ENCODE measurements around the gene ZNF784.
A peak's percentile ranks its signal among the peaks of the same experiment; 100 is the strongest.

Gene ZNF784

DNA sequence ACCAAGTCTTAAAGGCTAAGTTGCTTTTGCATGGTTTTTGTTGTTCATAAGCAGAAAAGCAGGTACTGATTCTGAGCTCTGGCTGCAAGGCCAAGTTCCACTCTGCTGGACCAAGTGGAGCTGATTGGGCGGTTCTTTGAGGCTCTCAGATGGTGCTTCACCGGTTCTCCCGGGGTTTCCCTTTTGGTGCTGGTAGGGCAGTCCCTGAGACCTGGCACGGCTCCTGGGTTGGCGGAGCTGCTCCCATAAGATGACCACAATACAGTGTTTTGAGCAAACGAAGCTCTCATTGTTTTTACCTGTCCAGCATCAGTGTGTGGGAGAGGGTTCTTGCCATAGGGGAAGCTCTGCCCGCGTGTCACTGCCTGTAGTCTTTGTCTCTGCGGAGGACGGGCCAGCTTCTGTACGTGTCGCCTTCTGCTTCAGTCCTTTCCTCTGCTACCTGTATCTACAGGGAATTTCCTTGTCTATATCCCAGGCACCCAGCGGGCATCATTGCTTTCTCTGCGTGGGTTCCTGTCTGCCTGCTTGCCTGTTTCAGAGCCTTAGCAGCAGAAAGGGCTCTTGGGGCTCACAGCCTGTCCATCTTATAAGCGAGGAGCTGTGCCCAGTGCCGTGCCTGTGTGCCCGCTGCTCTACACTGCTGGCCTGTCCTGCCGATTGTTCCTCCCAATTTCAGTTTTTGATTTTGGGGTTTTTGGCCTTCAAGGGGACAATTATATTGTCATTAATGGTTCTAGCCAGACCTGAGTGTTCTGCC, 32.8 kb upstream of the ZNF784 start:
- DNase-seq (ENCODE audit: low read depth, low spot score): no peak

DNA sequence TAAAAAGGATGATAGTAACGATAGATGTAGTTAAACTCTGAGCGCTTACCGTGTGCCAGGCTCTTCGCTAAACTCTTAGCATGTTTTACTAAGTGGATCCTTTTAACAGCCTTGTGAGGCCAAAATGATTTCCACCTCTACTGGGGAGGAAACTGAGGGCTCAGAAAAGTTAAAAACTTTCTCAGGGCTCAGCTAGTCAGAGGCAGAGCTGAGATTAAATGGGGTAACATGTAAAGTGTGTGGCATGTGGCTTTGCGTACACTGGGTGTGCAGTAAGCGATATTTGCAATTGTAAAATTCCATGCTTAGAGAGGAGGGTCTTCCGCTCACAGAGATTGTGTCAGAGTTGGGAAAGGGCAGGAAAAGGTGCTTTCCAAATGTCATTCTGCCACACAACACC, 32.2 kb upstream of the ZNF784 start:
- DNase-seq (ENCODE audit: low read depth, low spot score): no peak

DNA sequence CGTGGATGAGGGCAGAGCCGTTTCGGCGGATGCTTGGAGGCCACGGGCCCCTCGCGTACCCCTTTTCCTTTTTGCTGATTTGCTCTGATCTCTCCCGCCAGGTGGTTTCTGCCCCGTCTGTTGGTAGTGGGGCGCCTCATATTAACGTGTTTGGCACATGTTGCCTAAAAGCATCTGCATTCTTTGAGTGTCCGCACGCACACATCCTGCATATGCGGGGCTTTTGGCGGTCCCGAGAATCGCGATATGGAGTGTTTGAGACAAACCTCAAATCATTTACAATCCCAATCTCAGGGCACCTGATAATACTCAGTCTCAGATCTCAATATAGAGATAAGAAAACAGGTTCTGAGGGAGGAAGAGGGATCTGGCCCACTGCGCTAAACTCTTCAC, 31.3 kb upstream of the ZNF784 start:
- no peak for DNase-seq (ENCODE audit: low read depth, low spot score)

DNA sequence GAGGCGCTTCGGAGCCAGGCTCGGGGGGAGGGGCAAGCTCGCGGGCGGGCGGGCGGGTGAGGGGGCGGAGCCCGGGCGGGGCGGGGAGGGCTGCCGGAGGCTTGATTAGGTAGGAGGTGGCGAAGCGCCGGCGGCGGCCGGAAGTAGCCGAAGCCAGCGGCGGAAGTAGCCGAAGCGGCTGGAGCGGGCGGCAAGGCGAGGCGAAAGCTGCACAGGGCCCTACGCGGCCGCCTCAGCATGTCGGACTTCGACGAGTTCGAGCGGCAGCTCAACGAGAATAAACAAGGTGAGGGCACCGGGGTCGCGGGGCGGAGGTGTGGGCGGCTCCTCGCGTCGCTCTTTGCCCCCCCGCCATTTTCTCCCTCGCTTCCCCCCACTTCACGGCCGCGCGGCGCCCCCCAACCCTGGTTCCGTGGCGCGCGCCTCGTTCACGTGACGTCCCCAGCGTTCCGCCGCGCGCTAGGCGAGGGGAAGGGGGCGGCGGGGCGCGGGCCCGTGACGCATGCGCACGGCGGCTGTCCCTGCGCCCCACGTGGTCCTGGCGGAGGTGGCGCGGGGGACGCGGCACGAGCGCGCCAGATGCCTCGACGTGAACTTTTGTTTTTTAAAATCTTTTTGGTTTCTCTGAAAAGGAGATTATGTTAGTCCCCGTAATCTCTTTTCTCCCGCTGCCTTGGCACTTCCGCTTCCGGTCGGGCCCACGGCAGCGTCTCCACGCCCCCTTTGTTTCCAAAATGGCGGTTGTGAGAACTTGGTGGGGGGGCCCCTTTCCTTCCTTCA, 30.7 kb upstream of the ZNF784 start, which contains the start of gene U2AF2:
Gene U2AF2, plus strand, starts transcription at position 168 of the 780 bp plus-strand sequence. Its CDS starts 70 bp downstream, at position 238.
- no peak for DNase-seq (ENCODE audit: low read depth, low spot score)

DNA sequence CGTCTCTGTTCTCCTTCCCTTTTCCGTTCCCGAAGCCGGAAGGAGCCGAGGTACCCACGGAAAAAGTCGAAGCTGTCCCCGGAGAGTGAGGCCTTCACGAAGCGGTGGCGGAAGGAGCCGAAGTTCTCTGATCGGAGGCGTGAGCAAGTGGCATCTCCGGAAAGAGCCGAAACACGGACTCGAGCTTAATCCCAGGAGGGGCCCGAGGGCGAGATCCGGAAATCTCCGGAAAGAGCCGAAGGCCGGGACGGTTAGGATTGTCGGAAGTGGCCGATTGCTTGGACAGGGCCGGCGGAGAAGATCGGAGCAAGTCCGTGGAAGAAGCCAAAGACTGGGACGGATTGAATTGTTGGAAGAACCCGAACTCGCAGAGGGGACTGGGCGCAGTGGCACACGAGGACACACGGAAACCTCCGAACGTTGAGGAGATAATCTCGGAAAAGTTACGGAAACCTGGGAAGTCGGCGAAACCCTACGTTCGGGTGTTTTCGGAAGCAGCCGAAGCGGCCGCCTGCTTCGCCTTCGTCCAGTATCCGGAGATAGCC, 30.0 kb upstream of the ZNF784 start:
- peak; percentile 98 for DNase-seq (ENCODE audit: low read depth, low spot score)

DNA sequence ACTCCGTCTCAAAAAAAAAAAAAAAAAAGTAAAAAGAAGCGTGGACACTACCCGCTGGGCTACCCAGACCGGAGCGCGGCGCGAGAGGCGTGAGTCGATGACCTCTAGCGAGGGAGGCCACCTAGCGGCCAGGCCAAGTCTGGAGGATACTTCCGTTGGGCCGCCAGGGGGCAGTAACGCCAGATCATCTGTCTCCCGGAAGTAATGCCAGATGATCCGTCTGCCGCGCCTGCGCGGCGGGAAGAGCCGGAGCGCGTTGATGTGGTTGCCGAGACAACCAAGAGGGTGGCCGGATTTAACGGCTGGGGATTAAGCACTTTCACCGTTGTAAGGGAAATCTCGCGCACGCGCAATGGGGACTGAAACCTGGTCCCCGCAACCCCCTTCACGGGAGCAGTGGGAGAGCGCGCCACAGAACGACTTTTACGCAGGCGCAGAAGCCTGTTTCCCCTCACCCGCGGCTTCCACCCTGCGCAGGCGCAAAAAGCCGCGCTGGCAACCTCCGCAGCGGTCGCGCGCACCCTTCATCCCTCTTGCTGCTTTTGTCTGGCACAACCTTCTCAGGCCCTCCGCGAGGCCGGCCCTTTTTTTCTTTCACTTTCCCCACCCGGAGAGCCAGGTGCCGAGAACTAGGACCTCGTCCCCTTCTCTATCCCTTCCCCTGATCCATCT, 29.4 kb upstream of the ZNF784 start:
- DNase-seq (ENCODE audit: low read depth, low spot score): peak; percentile 99

DNA sequence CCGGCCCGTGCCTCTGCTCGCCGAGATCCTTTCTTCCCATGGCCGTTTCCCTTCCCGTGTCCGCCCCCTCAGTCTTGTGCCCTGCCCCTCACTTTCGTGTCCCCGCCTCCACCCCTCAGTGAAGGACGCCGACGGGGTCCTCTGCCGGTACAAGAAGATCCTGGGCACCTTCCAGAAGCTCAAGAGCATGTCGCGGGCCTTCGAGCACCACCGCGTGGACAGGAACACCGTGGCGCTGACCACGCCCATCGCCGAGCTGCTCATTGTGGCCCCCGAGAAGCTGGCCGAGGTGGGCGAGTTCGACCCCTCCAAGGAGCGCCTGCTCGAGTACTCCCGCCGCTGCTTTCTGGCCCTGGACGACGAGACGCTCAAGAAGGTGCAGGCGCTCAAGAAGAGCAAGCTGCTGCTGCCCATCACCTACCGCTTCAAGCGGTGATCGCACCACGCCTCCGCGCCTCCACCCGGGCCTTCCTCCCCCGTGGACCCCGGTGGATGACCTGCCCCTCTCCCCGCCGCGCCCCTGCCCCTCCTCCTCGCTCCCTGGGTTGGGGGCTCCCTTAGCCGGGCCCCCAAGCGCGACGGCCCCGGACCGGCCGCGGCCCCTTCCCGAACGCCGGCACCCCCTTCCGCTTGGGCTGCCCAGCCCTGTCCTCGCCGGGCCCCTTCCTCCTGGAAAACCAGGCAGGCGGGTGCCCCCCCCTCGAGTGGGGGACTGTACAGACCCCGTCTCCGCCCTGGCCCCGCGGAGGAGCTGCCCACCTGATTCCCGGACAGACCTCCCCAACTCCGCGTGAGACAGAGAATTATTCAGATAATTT, 28.2 kb upstream of the ZNF784 start:
- DNase-seq (ENCODE audit: low read depth, low spot score): no peak

DNA sequence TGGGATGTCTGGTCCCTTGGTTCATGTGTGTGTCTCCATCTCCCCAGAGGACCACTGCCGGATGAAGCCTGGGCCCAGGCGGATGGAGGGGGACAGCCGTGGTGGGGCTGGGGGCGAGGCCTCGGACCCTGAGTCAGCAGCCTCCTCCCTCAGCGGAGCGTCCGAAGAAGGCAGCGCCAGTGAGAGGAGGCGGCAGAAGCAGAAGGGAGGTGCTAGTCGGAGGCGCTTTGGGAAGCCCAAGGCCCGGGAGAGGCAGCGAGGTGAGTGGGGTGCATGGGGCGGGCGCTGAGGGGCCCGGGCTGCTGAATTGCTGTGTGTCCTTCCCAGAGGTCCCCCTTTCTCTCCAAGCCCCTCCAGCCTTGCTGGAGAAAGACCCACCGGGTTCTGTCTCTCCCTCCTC, 26.9 kb upstream of the ZNF784 start:
- DNase-seq (ENCODE audit: low read depth, low spot score): no peak

DNA sequence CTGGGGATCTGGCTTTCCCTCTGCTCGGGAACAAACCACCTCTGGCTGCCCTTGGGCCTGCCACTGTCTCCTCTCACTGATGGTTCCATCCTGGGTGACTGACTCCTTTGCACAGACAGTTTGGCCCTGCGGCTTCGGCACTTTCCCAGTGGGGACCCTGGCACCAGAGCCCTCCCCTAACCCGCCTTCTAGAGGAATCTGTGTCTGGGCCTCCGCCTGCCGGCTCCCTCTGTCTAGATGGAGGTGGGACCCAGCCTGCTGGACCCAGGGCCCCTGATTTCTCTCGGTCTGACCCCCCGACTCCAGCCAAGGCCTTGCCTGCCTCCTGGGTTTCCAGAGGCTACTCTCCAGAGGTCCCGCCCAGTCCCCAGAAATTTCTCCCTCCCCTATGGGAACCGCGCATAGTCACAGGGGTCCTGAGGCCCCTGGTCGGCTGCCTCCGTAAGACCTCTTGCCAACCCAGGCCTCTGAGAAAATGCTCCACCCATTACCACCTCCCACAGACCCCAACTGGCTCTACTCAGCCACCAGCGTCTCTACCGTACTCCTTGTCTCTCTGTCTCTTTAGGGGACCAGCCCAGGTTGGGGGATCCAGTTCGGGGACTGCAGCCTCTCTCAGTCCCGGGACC, 26.4 kb upstream of the ZNF784 start:
- DNase-seq (ENCODE audit: low read depth, low spot score): no peak

DNA sequence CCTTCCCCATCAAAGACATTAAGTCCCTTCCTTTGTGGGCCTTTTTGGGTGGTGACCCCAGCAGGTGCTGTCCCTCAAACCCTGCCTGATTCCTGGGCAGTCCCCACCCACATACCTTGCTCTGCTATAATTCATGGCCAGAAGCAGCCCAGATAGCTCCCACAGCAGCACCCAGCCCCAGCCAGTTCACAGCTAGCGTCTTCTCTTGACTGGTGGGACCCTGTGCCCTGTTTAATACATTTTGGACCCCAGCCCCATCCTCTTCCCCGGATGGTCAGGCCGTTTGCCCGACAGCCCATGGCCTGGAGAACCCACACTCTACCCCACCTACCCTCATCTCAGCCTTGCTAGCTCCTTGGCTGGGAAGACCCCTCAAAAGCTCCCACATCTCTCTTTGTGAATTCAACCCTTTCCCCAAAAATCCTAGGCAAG, 25.8 kb upstream of the ZNF784 start:
- no peak for DNase-seq (ENCODE audit: low read depth, low spot score)

DNA sequence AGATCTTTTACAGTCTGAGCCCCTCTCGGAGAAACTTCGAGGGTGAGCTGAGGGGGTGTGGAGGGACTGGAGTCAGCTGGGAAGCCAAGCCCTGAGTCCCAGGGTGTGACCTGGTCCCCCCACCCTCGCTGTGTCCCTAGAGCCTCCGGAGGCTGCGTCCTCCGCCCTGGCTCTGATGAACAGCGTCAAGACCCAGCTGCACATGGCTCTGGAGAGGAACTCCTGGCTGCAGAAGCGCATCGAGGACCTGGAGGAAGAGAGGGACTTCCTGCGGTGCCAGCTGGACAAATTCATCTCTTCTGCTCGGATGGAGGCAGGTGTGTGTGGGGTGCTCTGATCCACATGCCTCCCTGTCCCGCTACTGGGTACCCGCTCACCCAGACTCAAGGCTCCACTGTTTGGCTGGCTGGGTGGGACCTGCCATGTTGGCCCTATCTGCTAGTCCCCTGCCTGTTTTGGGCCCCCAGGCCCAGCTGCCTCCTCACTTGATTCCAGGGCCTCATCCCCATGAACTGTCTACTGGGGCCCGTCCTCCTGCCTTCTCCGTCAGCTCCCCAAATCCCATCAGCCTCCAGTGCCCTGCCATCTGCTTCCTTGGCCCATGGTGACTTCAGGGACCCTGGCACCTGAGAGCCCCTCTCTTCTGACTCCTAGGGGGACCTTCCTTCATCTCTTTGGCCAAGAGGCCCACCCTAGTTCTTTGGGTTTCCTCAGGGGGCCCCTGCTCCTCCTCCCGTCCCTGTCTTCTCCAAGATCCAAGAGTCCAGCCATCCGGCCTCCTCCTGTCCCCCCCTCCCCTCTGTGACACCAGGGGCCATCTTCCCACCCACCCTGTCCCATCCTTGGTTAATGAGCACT, 25.1 kb upstream of the ZNF784 start:
- DNase-seq (ENCODE audit: low read depth, low spot score): no peak

DNA sequence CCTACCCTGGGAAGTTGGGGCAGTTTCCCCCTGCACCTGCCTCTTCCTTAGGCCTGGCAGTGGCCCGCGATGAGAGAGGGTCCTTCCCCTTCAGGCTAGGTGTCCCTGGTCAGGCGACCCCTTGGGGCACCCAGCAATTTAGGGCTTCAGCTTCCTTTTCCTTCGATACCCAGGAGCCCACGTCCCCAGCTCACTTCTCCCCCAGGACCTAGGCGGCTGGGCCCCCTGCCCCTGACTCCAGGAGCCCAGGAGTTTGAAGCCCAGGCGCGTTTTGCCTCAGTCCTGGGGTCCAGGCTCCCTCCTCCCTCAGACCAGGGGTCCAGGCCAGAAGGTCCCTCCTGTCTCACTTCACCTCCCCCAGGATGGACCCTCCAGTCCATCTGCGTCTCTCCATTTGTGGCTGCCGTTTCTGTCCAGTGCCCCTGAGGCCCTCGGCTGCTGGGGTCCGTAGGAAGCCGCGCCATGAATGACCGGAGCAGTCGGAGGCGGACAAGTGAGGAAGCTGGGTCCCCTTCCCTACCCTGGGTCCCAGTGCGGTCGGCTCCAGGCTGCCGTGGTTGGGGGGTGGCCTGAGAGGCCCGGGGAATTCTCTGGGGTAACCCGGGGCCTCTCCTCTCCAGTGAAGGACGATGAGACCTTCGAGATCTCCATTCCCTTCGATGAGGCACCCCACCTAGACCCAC, 24.4 kb upstream of the ZNF784 start:
- no peak for DNase-seq (ENCODE audit: low read depth, low spot score)

DNA sequence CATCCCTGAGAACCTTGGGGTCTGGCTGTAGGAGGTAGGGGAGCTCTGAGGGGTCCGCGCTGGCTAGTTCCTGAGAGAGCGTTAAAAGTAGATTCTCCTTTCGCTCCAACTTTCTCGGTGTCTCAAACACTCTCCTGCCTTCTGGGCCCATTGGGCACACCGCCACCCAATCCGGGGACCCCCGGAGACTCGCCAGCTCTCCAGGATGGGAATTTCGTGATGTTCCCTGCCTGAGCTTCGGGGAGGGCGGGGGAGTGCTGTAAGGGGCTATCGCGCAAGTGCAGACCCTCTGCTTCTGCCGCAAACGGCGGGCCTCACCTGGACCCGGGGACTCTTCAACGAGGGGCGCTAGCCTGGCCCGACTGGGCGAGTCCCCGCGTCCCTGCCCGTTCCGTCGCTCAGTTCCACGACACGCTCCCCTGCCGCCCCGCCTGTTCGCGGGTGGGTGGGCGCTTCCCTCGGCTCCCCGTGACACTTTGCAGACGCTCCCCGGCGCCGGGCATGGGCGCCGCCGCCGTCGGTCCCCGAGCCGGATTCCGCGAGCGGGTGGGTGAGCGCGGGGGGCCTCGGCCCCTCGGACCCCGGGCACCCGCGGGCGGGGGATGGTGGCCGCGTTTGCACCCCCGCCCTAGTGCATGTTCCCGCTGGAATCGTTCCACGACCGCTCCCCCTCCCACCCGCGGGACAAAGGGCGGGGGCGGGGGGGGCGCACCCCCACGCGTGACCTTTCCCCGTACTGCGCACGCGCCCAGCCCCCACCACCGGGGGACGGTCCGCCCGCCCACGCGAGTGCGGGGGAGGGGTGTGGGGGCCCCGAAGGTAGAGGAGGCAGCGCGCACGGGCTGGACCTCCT, 23.6 kb upstream of the ZNF784 start, which contains the start of gene CCDC106:
Gene CCDC106, plus strand, starts transcription at position 481 of the 853 bp plus-strand sequence. CDS start 835 bp downstream, outside the sequence.
- no peak for DNase-seq (ENCODE audit: low read depth, low spot score)

DNA sequence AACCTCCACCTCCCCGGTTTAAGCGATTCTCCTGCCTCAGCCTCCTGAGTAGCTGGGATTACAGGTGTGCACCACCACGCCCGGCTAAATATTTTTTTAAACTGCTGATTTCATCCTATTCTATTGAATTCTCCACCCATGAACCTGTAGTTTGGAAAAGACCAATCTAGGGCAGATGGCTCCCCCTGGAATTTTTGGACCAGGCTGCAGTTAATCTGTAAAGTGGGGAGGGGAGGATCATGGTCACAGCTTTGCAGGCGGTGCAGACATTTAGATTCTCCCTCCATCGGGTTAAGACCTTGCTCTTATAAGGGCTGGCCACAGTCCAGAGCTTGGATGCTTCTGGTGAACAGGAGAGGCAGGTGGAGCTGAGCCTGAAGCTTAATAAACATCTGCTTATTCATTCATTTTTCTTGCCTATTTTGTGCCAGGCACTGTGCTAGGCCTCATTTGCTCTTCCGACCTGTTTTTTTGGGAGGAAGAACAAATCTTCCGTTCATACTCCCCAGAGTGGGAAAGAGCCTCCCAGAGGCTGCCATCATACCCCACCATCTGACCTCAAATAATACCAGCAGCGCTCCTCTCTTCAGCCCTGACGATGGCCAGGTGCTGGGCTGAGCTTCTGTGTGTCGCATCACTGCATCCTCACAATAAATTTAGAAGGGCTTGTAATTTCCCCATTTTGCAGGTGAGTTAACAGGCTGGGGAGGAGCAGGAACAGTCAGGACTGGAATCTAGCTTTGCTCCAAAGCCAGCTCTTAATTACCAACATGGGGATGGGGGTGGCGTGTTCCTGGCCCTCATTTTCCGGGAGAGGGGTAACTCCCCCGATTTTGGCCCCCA, 22.7 kb upstream of the ZNF784 start:
- no peak for DNase-seq (ENCODE audit: low read depth, low spot score)

DNA sequence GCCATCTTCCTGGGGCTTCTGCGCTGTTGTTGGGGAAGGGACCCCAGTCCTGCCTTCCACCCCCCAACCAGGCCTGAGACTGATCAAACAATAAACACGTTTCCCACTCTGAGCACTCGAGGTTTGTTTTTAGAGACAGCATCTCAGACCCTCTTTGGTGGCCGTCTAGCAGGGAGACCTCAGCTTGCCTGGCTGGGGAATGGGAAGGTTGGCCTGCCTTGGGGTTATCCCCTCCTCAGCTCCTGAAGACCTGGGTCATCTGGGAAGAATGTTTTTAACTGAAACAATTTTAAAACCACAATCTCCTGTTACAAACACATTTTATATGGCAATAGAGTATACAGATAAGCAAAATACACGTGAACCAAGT, 21.1 kb upstream of the ZNF784 start:
- DNase-seq (ENCODE audit: low read depth, low spot score): no peak

DNA sequence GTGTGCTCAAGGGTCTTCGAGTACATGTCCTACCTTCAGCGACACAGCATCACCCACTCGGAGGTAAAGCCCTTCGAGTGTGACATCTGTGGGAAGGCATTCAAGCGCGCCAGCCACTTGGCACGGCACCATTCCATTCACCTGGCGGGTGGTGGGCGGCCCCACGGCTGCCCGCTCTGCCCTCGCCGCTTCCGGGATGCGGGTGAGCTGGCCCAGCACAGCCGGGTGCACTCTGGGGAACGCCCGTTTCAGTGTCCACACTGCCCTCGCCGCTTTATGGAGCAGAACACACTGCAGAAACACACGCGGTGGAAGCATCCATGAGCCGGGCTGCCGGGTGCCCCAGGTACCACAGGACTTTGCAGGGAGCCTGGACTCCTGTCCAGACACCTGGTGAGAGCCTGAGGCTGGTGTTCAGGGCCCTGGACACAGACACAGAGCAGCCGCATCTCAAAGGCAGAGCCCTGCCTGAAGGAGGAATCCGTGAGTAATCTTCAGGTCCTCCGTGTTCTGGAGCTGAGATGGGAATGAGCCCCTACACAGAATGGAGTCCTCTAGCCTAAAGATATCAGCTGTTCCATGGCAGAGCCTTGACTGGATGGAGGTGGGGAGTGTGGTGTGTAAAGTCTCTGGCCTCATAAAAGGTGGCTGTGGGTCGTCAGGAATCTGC, 20.6 kb upstream of the ZNF784 start:
- DNase-seq (ENCODE audit: low read depth, low spot score): no peak
